GM23248 (cell line): ENCODE results near the gene ITM2C. TPM values are rescaled to one million over a fixed set of nuclear protein-coding genes. Genes with fewer than 3 reads are reported as not detected.

Experiments used
- DNase-seq: peaks from one replicate; pipeline ENCODE4 v3.0.0-alpha.2; 2015
- H2AFZ ChIP-seq: fragments of 200-600 bp; sonication (generic); 2 replicates; pipeline ENCODE4 v1.6.1; 2016; ENCODE audit warnings: antibody characterized with exemption
- H3F3A ChIP-seq: fragments of 200-600 bp; sonication (generic); 2 replicates; pipeline ENCODE4 v1.6.1; 2016; ENCODE audit warnings: mild to moderate bottlenecking, antibody characterized with exemption, mixed run types; ENCODE audit not compliant: insufficient read depth
- H3K27ac ChIP-seq: fragments of 200-600 bp; sonication (generic); 2 replicates; pipeline ENCODE4 v1.5.1; 2016; ENCODE audit warnings: mild to moderate bottlenecking
- H3K27me3 ChIP-seq: fragments of 200-600 bp; sonication (generic); replicated peaks from 2 replicates; pipeline ENCODE4 v1.6.1; 2016; ENCODE audit warnings: mild to moderate bottlenecking; ENCODE audit not compliant: insufficient read depth
- H3K36me3 ChIP-seq: fragments of 200-600 bp; sonication (generic); 2 replicates; pipeline ENCODE4 v1.6.1; 2016; ENCODE audit warnings: low read depth, mild to moderate bottlenecking
- H3K4me1 ChIP-seq: fragments of 200-600 bp; sonication (generic); 2 replicates; pipeline ENCODE4 v1.6.1; 2016; ENCODE audit warnings: mild to moderate bottlenecking; ENCODE audit not compliant: insufficient read depth
- H3K4me2 ChIP-seq: fragments of 200-600 bp; sonication (generic); one replicate; pipeline ENCODE4 v1.6.1; 2016; ENCODE audit warnings: mild to moderate bottlenecking; ENCODE audit not compliant: unreplicated experiment
- H3K4me3 ChIP-seq: fragments of 200-600 bp; sonication (generic); 2 replicates; pipeline ENCODE4 v1.5.1; 2016; ENCODE audit warnings: mild to moderate bottlenecking
- H3K79me2 ChIP-seq: fragments of 200-600 bp; sonication (generic); 2 replicates; pipeline ENCODE4 v1.6.1; 2016; ENCODE audit warnings: mild to moderate bottlenecking; ENCODE audit not compliant: insufficient read depth
- H3K9ac ChIP-seq: fragments of 200-600 bp; sonication (generic); 2 replicates; pipeline ENCODE4 v1.6.1; 2016; ENCODE audit warnings: mild to moderate bottlenecking
- H3K9me2 ChIP-seq: fragments of 200-600 bp; sonication (generic); 2 replicates; pipeline ENCODE4 v1.6.1; 2016; ENCODE audit warnings: mixed run types, mild to moderate bottlenecking, moderate library complexity; ENCODE audit not compliant: insufficient read depth
- H3K9me3 ChIP-seq: fragments of 200-600 bp; sonication (generic); one replicate; pipeline ENCODE4 v1.6.1; 2017; ENCODE audit warnings: low read depth
- H4K20me1 ChIP-seq: fragments of 200-600 bp; sonication (generic); 2 replicates; pipeline ENCODE4 v1.6.0; 2016; ENCODE audit not compliant: insufficient read depth
- EZH2 ChIP-seq: fragments of 200-600 bp; sonication (generic); IDR thresholded peaks from 2 replicates; pipeline ENCODE4 v1.6.1; 2018; ENCODE audit warnings: antibody characterized with exemption, mild to moderate bottlenecking; ENCODE audit not compliant: insufficient read depth, poor library complexity, severe bottlenecking
- EZH2phosphoT487 ChIP-seq: fragments of 200-600 bp; sonication (generic); IDR thresholded peaks from 2 replicates; pipeline ENCODE4 v1.6.1; 2018; ENCODE audit warnings: antibody characterized with exemption, moderate library complexity, mild to moderate bottlenecking, low read depth; ENCODE audit not compliant: insufficient read depth
- WGBS, 2 experiments: methylation state at CpG; one replicate each; pipeline ENCODE4 v1.1.6; 2015 to 2017; ENCODE audit warnings: low lambda C conversion rate in 2 of 2, low coverage in 1 of 2; ENCODE audit errors: missing lambda C conversion rate in 2 of 2; 5-methylcytosine and 5-hydroxymethylcytosine counted together
- in situ Hi-C: fragments of 300-500 bp; cut with MboI; formaldehyde crosslinking; loops from 2 replicates; pipeline ENCODE4 v1.15.0; 2020
- polyA plus RNA-seq: library from polyadenylated mRNA; unstranded; fragments of >200 nt; fragmentation: Nextera tagmentation; extraction: Ambion mirVana; gene quantifications from 2 replicates; pipeline ENCODE4 v1.2.1, GENCODE V29; 2016
- total RNA-seq: library from RNA; depleted of rRNA; stranded (reverse); fragments of >200 nt; shearing (Covaris generic); gene quantifications from 2 replicates; pipeline ENCODE4 v1.2.3, GENCODE V29; 2014

The ITM2C gene
- total and polyA plus RNA-seq, 2 experiments from 2014 or later = 38.9 to 47.3 TPM

- no peaks in the 10 kb centered on the region for H4K20me1 ChIP-seq
- no peak overlapping the region for H3K4me3 ChIP-seq
- H3K27me3 ChIP-seq = no peaks in the 10 kb centered on the region
- no peak for DNase-seq
- no peaks in the 10 kb centered on the region for H3F3A ChIP-seq
- no peaks in the 10 kb centered on the region for H3K79me2 ChIP-seq
- no peaks in the 10 kb centered on the region for H3K36me3 ChIP-seq
- TF ChIP-seq EZH2phosphoT487 = no peak
- no peak for TF ChIP-seq EZH2
- no peak overlapping the region for H3K9ac ChIP-seq
- H2AFZ ChIP-seq = no peak overlapping the region
- H3K9me3 ChIP-seq = no peaks in the 10 kb centered on the region
- no peak overlapping the region for H3K27ac ChIP-seq
- 89 to 90% methylated on average over 20 to 21 of the region's 21 CpGs for WGBS, 2 experiments
- H3K4me1 ChIP-seq = no peaks in the 10 kb centered on the region
- in situ Hi-C loops = no loop called here
- no peaks in the 10 kb centered on the region for H3K9me2 ChIP-seq
- no peak overlapping the region for H3K4me2 ChIP-seq
Measured at GRCh38 chr2:230872968-230873660, 8.4 kb downstream of the ITM2C start.

GRCh38 chr2:230873661-230874401 lies 9.1 kb downstream of the ITM2C start:
- Histone ChIP-seq H3K4me1 (no peaks in the 10 kb centered on the region), H3K9ac (no peak overlapping the region), H3F3A (no peaks in the 10 kb centered on the region), H3K9me3 (no peaks in the 10 kb centered on the region), H3K36me3 (no peaks in the 10 kb centered on the region), H3K27me3 (no peaks in the 10 kb centered on the region), H3K79me2 (no peaks in the 10 kb centered on the region), H3K9me2 (no peaks in the 10 kb centered on the region), H4K20me1 (no peaks in the 10 kb centered on the region), H3K27ac (no peak overlapping the region), H3K4me2 (no peak overlapping the region), H3K4me3 (no peak overlapping the region), H2AFZ (no peak overlapping the region)
- WGBS, 2 experiments = 83 to 86% methylated on average over 13 of the region's 13 CpGs
- DNase-seq = no peak
- in situ Hi-C loops = no loop called here
- no peak for TF ChIP-seq EZH2
- no peak for TF ChIP-seq EZH2phosphoT487

GRCh38 chr2:230874456-230874855 lies 9.7 kb downstream of the ITM2C start:
- 82 to 84% methylated on average over 11 of the region's 11 CpGs for WGBS, 2 experiments
- Histone ChIP-seq H3K4me2 (no peak overlapping the region), H3K36me3 (no peaks in the 10 kb centered on the region), H2AFZ (no peak overlapping the region), H3K27me3 (no peaks in the 10 kb centered on the region), H3K4me3 (no peak overlapping the region), H3K9me3 (no peaks in the 10 kb centered on the region), H3K9me2 (no peaks in the 10 kb centered on the region), H3F3A (no peaks in the 10 kb centered on the region), H3K4me1 (no peaks in the 10 kb centered on the region), H4K20me1 (no peaks in the 10 kb centered on the region), H3K9ac (no peak overlapping the region), H3K27ac (no peak overlapping the region), H3K79me2 (no peaks in the 10 kb centered on the region)
- in situ Hi-C loops = no loop called here
- DNase-seq = no peak
- no peak for TF ChIP-seq EZH2

- no peak for DNase-seq
- H3K9ac ChIP-seq = no peak overlapping the region
- H3K79me2 ChIP-seq = no peaks in the 10 kb centered on the region
- no peak overlapping the region for H2AFZ ChIP-seq
- H4K20me1 ChIP-seq = no peaks in the 10 kb centered on the region
- H3K9me2 ChIP-seq = no peaks in the 10 kb centered on the region
- H3K27ac ChIP-seq = no peak overlapping the region
- no peaks in the 10 kb centered on the region for H3K4me1 ChIP-seq
- no peaks in the 10 kb centered on the region for H3K27me3 ChIP-seq
- H3K36me3 ChIP-seq = no peaks in the 10 kb centered on the region
- in situ Hi-C loops = no loop called here
- WGBS, 2 experiments = 83 to 90% methylated on average over 10 of the region's 10 CpGs
- H3K4me3 ChIP-seq = no peak overlapping the region
- no peak overlapping the region for H3K4me2 ChIP-seq
- no peaks in the 10 kb centered on the region for H3F3A ChIP-seq
- TF ChIP-seq EZH2 = no peak
- no peak for TF ChIP-seq EZH2phosphoT487
- no peaks in the 10 kb centered on the region for H3K9me3 ChIP-seq
Measured at GRCh38 chr2:230874876-230875275, 10.1 kb downstream of the ITM2C start.
